Measurements from ENCODE around the gene PTPN2.

DNA sequence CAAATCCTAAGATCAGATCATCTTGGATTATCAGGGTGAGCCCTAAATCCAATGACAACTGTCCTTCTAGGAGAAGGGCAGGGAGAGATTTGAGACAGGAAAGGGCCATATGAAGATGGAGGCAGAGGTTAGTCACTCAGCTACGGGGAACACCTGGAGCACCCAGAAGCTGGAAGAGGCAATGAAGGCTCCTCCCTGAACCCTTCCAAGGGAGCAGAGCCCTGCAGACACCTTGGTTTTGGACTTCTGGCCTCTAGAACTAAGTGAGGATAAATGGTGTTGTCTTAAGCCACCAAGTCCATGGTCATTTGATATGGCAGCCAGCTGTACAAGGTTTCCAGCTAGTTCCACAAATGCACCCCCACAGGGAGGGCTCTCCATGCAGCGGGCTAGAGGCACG is 6.9 kb upstream of the PTPN2 start:
- TF ChIP-seq, protein P1, sequence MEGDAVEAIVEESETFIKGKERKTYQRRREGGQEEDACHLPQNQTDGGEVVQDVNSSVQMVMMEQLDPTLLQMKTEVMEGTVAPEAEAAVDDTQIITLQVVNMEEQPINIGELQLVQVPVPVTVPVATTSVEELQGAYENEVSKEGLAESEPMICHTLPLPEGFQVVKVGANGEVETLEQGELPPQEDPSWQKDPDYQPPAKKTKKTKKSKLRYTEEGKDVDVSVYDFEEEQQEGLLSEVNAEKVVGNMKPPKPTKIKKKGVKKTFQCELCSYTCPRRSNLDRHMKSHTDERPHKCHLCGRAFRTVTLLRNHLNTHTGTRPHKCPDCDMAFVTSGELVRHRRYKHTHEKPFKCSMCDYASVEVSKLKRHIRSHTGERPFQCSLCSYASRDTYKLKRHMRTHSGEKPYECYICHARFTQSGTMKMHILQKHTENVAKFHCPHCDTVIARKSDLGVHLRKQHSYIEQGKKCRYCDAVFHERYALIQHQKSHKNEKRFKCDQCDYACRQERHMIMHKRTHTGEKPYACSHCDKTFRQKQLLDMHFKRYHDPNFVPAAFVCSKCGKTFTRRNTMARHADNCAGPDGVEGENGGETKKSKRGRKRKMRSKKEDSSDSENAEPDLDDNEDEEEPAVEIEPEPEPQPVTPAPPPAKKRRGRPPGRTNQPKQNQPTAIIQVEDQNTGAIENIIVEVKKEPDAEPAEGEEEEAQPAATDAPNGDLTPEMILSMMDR (IDR thresholded peaks at IDR 0.05; ENCODE audit: insufficient read depth, low read length, poor library complexity, severe bottlenecking) = no peak
- no peak for TF ChIP-seq EZH2phosphoT487 (conservative IDR thresholded peaks at IDR 0.05; ENCODE audit: low read length)

Measured in SU-DHL-6 (cell line).